Heart right ventricle (tissue), 16 donors: ENCODE data around the gene SLIT3. TPM values are rescaled to one million over a fixed set of nuclear protein-coding genes. Genes with fewer than 3 reads are reported as not detected.

Source experiments
- ATAC-seq, 8 donors: fragments of 200-7000 bp; cut with Tn5 transposase; one replicate each; pipeline ENCODE4 v1.9.1; 2020; ENCODE audit warnings: mild to moderate bottlenecking in 8 of 8, moderate library complexity in 8 of 8, moderate number of reproducible peaks in 1 of 8
- DNase-seq, 2 donors: peaks; one replicate each; pipeline ENCODE4 v3.0.0-alpha.2; 2020
- H3K27ac ChIP-seq, 10 donors: fragments of 200-600 bp; sonication (generic) in 2 of 10; one replicate each; pipeline versions ENCODE4 v1.5.0 to v1.8.0; 2020 to 2022; ENCODE audit warnings: mild to moderate bottlenecking in 3 of 10
- H3K27me3 ChIP-seq, 7 donors: fragments of 200-600 bp; one replicate each; pipeline ENCODE4 v1.8.0; 2021 to 2022; ENCODE audit warnings: mild to moderate bottlenecking in 2 of 7
- H3K36me3 ChIP-seq, 9 donors: fragments of 200-600 bp; sonication (generic) in 1 of 9; one replicate each; pipeline versions ENCODE4 v1.5.0 to v1.8.0; 2020 to 2022; ENCODE audit warnings: mild to moderate bottlenecking in 2 of 9
- H3K4me1 ChIP-seq, 9 donors: fragments of 200-600 bp; sonication (generic) in 1 of 9; one replicate each; pipeline versions ENCODE4 v1.5.0 to v1.8.0; 2020 to 2022; ENCODE audit warnings: mild to moderate bottlenecking in 4 of 9
- H3K4me3 ChIP-seq, 10 donors: fragments of 200-600 bp; sonication (generic) in 2 of 10; one replicate each; pipeline versions ENCODE4 v1.5.0 to v1.8.0; 2020 to 2022; ENCODE audit warnings: mild to moderate bottlenecking in 7 of 10, moderate library complexity in 2 of 10
- H3K9me3 ChIP-seq, 11 donors: fragments of 200-600 bp in 10 of 11; sonication (generic) in 2 of 11; one replicate each; pipeline versions ENCODE4 v1.5.0 to v1.8.0; 2013 to 2022; ENCODE audit warnings: mild to moderate bottlenecking in 2 of 11, control low read depth in 1 of 11, moderate library complexity in 1 of 11
- CTCF ChIP-seq, 9 donors: fragments of 200-600 bp; sonication (generic) in 2 of 9; IDR thresholded peaks; one replicate each; pipeline versions ENCODE4 v1.5.0 to v1.8.0; 2021 to 2022; ENCODE audit warnings: antibody characterized with exemption in 9 of 9, mild to moderate bottlenecking in 5 of 9, moderate library complexity in 1 of 9
- WGBS, 2 donors: extraction: QIAGEN DNeasy Blood & Tissue Kit; methylation state at CpG; one replicate each; pipeline ENCODE4 v1.1.7; 2013; ENCODE audit warnings: inconsistent platforms in 1 of 2; 5-methylcytosine and 5-hydroxymethylcytosine counted together
- intact Hi-C, 10 donors: fragments of 100-400 bp; cut with DNase I; formaldehyde crosslinking; loops; one replicate each; pipeline versions ENCODE4 v1.11.1 to v1.14.2; 2022
- polyA plus RNA-seq, 2 donors: library from polyadenylated mRNA; stranded (reverse); fragments of 200-250 nt; gene quantifications; one replicate each; pipeline ENCODE4 v1.2.3, GENCODE V29; 2013
- total RNA-seq, 10 donors: library from RNA; stranded (reverse); fragmentation: NEBNext Ultra II Directional in 3 of 10; extraction: Animal tissue kit (Norgen Biotek cat#: 25700) in 3 of 10; gene quantifications; one replicate each; pipeline versions ENCODE4 v1.2.1 to v1.2.4, GENCODE V29; 2021 to 2023
- donor health status: Arrhythmogenic right ventricular cardiomyopathy.
- donor health status: ischemic (EF 13 %, LVEDD 7.1; RV severe dilation, severe dysfunction).
- donor health status: healthy with polysubstance abuse.
- donor health status: DM: no; HTN: yes; CAD: no.
- donor health status: DM: no; HTN: no; CAD: no.
- donor health status: ischemic (EF 25% LVEDD 6.9; RV normal size, moderate dysfunction).
- donor health status: ischemic (EF 25% LVEDD 5.7; RV mildly dilated, moderate dysfunction).
- donor health status: healthy.
- donor health status: DM: yes; HTN: yes; CAD: no.
- donor health status: Ischemic cardiomyopathy.
- donor health status: ischemic (EF 35%, LVEDD 5.7; RV mildly dilated, moderate dysfunction).
- donor health status: nonischemic (EF 11% LVEDD 7.7; RV severe dilation, severe dysfunction).
- donor health status: DM: yes; HTN: yes; CAD: no.
- donor health status: PGD.
- donor health status: ischemic (EF 29% LVEDD 5.4; RV normal size, mild dysfunction).
- donor health status: nonischemic (EF 23%, LVEDD 6.1; RV moderate dilation, normal function).

The SLIT3 gene
- total and polyA plus RNA-seq, 12 donors, result 2.0 to 29.2 (median 12.1) TPM

GRCh38 chr5:169304175-169304574, 3.2 kb upstream of the SLIT3 start:
- no peak overlapping the region for H3K4me3 ChIP-seq
- 73 to 81% methylated on average over 1 of the region's 1 CpG for WGBS, 2 donors
- DNase-seq, result no peak
- no peak for TF ChIP-seq CTCF (IDR thresholded peaks at IDR 0.05)
- H3K4me1 ChIP-seq, result peaks cover 0 to 22% (median 7%) of the 10 kb centered on the region in 9 donors
- H3K27me3 ChIP-seq, result peaks cover 0 to 71% (median 61%) of the 10 kb centered on the region in 7 donors
- no peaks in the 10 kb centered on the region for H3K36me3 ChIP-seq
- no peak for ATAC-seq
- intact Hi-C loops, result loop anchor here (5.0 to 10.0 kb wide), 11 partner anchors 179 to 629 kb away; no protein-coding TSS in a partner anchor
- H3K9me3 ChIP-seq, result no peaks in the 10 kb centered on the region
- no peak overlapping the region for H3K27ac ChIP-seq

- no peak for TF ChIP-seq CTCF (IDR thresholded peaks at IDR 0.05)
- Histone ChIP-seq H3K36me3 (no peaks in the 10 kb centered on the region), H3K27ac (no peak overlapping the region), H3K4me3 (no peak overlapping the region), H3K4me1 (peaks cover 0 to 22% (median 7%) of the 10 kb centered on the region in 9 donors), H3K9me3 (no peaks in the 10 kb centered on the region), H3K27me3 (peaks cover 0 to 76% (median 63%) of the 10 kb centered on the region in 7 donors)
- DNase-seq (no peak), ATAC-seq (no peak)
- intact Hi-C loops, result loop anchor here (2.0 to 10.0 kb wide), 14 partner anchors 178 to 628 kb away; no protein-coding TSS in a partner anchor
Observed at GRCh38 chr5:169303119-169303515, 2.2 kb upstream of the SLIT3 start.

GRCh38 chr5:169302491-169303118, 1.7 kb upstream of the SLIT3 start:
- TF ChIP-seq CTCF (IDR thresholded peaks at IDR 0.05), result peak; percentile 67 to 93 (median 89)
- Histone ChIP-seq H3K4me1 (peaks cover 0 to 22% (median 7%) of the 10 kb centered on the region in 9 donors), H3K36me3 (no peaks in the 10 kb centered on the region), H3K27ac (no peak overlapping the region), H3K27me3 (peaks cover 0 to 76% (median 63%) of the 10 kb centered on the region in 7 donors), H3K9me3 (no peaks in the 10 kb centered on the region), H3K4me3 (no peak overlapping the region)
- intact Hi-C loops, result loop anchor here (1.0 to 10.0 kb wide), 16 partner anchors 178 to 628 kb away; no protein-coding TSS in a partner anchor
- 14 to 16% methylated on average over 17 of the region's 17 CpGs for WGBS, 2 donors
- ATAC-seq (peak; percentile 31 to 69 (median 48)), DNase-seq (peak; percentile 61 to 64)

GRCh38 chr5:169301986-169302385, 1.0 kb upstream of the SLIT3 start:
- Histone ChIP-seq H3K4me1 (peaks cover 0 to 22% (median 7%) of the 10 kb centered on the region in 9 donors), H3K27ac (no peak overlapping the region), H3K36me3 (no peaks in the 10 kb centered on the region), H3K27me3 (peaks cover 0 to 76% (median 63%) of the 10 kb centered on the region in 7 donors), H3K4me3 (peak overlapping the region in 1 of 10 donors; percentile 44), H3K9me3 (no peaks in the 10 kb centered on the region)
- 40 to 48% methylated on average over 12 of the region's 12 CpGs for WGBS, 2 donors
- ATAC-seq (peak in 1 of 8 donors; percentile 43), DNase-seq (no peak)
- TF ChIP-seq CTCF (IDR thresholded peaks at IDR 0.05), result no peak
- intact Hi-C loops, result loop anchor here (1.0 to 10.0 kb wide), 16 partner anchors 177 to 627 kb away; no protein-coding TSS in a partner anchor
